HUES64 (cell line): ENCODE results near the gene CRY2.
"Not testable (repeated sequence)": the region's sequence is repeated elsewhere in the genome, so short reads cannot be mapped to it uniquely, and the experiment has no call there.

Experiments
- H3K27ac ChIP-seq: 2 replicates; pipeline ENCODE4 v1.7.0; 2013; ENCODE audit warnings: low read depth, low read length, inconsistent platforms
- H3K27me3 ChIP-seq: 2 replicates; pipeline ENCODE4 v1.6.1; 2013; ENCODE audit warnings: mild to moderate bottlenecking, low read length; ENCODE audit not compliant: insufficient read depth
- H3K36me3 ChIP-seq: 2 replicates; pipeline ENCODE4 v1.6.1; 2013; ENCODE audit warnings: mild to moderate bottlenecking, low read length; ENCODE audit not compliant: insufficient read depth
- H3K4me1 ChIP-seq: 2 replicates; pipeline ENCODE4 v1.6.1; 2013; ENCODE audit warnings: mild to moderate bottlenecking, low read length, moderate library complexity; ENCODE audit not compliant: insufficient read depth
- H3K4me3 ChIP-seq: 2 replicates; pipeline ENCODE4 v1.5.1; 2013; ENCODE audit warnings: mild to moderate bottlenecking, low read length, moderate library complexity
- H3K9ac ChIP-seq: 2 replicates; pipeline ENCODE4 v1.6.1; 2013; ENCODE audit warnings: mild to moderate bottlenecking, low read depth, low read length
- H3K9me3 ChIP-seq: 2 replicates; pipeline ENCODE4 v1.6.1; 2013; ENCODE audit warnings: low read depth, low read length; ENCODE audit not compliant: insufficient read depth
- WGBS: fragments of 150-250, 120-280 bp; methylation state at CpG from one replicate; pipeline ENCODE4 v1.1.7; 2013; ENCODE audit warnings: missing lambda C conversion rate; 5-methylcytosine and 5-hydroxymethylcytosine counted together

CRY2 gene

GRCh38 chr11:45815747-45816146, 31.5 kb upstream of the CRY2 start:
- no peaks in the 10 kb centered on the region for H3K9me3 ChIP-seq

GRCh38 chr11:45816614-45817013, 30.7 kb upstream of the CRY2 start:
- peaks cover 8% of the 10 kb centered on the region; the same call in 1 of the 2 replicates for H3K4me1 ChIP-seq
- no peak overlapping the region for H3K9ac ChIP-seq
- no peak overlapping the region for H3K4me3 ChIP-seq
- H3K27me3 ChIP-seq, result peaks cover 4% of the 10 kb centered on the region; the same call in 1 of the 2 replicates
- H3K36me3 ChIP-seq, result peaks cover 4% of the 10 kb centered on the region; the same call in 1 of the 2 replicates
- 10% methylated on average over 2 of the region's 3 CpGs for WGBS
- H3K9me3 ChIP-seq, result no peaks in the 10 kb centered on the region
- no peak overlapping the region for H3K27ac ChIP-seq

More at GRCh38 chr11:45815747-45816146, 31.5 kb upstream of the CRY2 start:
- Histone ChIP-seq H3K27ac (no peak overlapping the region), H3K9ac (no peak overlapping the region), H3K4me1 (peaks cover 8% of the 10 kb centered on the region; the same call in 1 of the 2 replicates), H3K4me3 (no peak overlapping the region), H3K27me3 (peaks cover 4% of the 10 kb centered on the region; the same call in 1 of the 2 replicates), H3K36me3 (peaks cover 6% of the 10 kb centered on the region)
- 82% methylated on average over 3 of the region's 3 CpGs for WGBS

- Histone ChIP-seq H3K9me3 (no peaks in the 10 kb centered on the region), H3K4me3 (no peak overlapping the region), H3K4me1 (peaks cover 8% of the 10 kb centered on the region; the same call in 1 of the 2 replicates), H3K27me3 (peaks cover 4% of the 10 kb centered on the region; the same call in 1 of the 2 replicates), H3K9ac (no peak overlapping the region), H3K27ac (no peak overlapping the region), H3K36me3 (no peaks in the 10 kb centered on the region)
- 91% methylated on average over 7 of the region's 7 CpGs for WGBS
Measured at GRCh38 chr11:45817191-45817590, 30.1 kb upstream of the CRY2 start.

- no peaks in the 10 kb centered on the region for H3K36me3 ChIP-seq
- no peak overlapping the region for H3K4me3 ChIP-seq
- no peak overlapping the region for H3K27ac ChIP-seq
- H3K27me3 ChIP-seq, result peaks cover 4% of the 10 kb centered on the region; the same call in 1 of the 2 replicates
- no peaks in the 10 kb centered on the region for H3K9me3 ChIP-seq
- H3K4me1 ChIP-seq, result peaks cover 8% of the 10 kb centered on the region; the same call in 1 of the 2 replicates
- WGBS, result 95% methylated on average over 6 of the region's 6 CpGs
- no peak overlapping the region for H3K9ac ChIP-seq
Measured at GRCh38 chr11:45818961-45819605, 28.2 kb upstream of the CRY2 start.

- H3K36me3 ChIP-seq, result no peaks in the 10 kb centered on the region
- H3K27me3 ChIP-seq, result peaks cover 4% of the 10 kb centered on the region; the same call in 1 of the 2 replicates
- H3K27ac ChIP-seq, result no peak overlapping the region
- no peak overlapping the region for H3K4me3 ChIP-seq
- peaks cover 8% of the 10 kb centered on the region; the same call in 1 of the 2 replicates for H3K4me1 ChIP-seq
- 92% methylated on average over 5 of the region's 5 CpGs for WGBS
- no peak overlapping the region for H3K9ac ChIP-seq
- no peaks in the 10 kb centered on the region for H3K9me3 ChIP-seq
Measured at GRCh38 chr11:45820211-45820857, 26.9 kb upstream of the CRY2 start.

GRCh38 chr11:45826492-45826891, 20.8 kb upstream of the CRY2 start:
- 31% methylated on average over 7 of the region's 7 CpGs for WGBS
- H3K4me1 ChIP-seq, H3K27me3 ChIP-seq, H3K36me3 ChIP-seq, H3K9ac ChIP-seq, H3K9me3 ChIP-seq, H3K4me3 ChIP-seq, H3K27ac ChIP-seq: not testable (repeated sequence)

GRCh38 chr11:45827123-45827522, 20.2 kb upstream of the CRY2 start:
- Histone ChIP-seq H3K9ac (no peak overlapping the region), H3K27me3 (peaks cover 4% of the 10 kb centered on the region; the same call in 1 of the 2 replicates), H3K4me1 (peaks cover 3% of the 10 kb centered on the region; the same call in 1 of the 2 replicates), H3K36me3 (no peaks in the 10 kb centered on the region), H3K27ac (no peak overlapping the region), H3K9me3 (no peaks in the 10 kb centered on the region), H3K4me3 (no peak overlapping the region)
- 92% methylated on average over 4 of the region's 4 CpGs for WGBS

GRCh38 chr11:45828996-45829395, 18.3 kb upstream of the CRY2 start:
- no peak overlapping the region for H3K9ac ChIP-seq
- H3K36me3 ChIP-seq, result no peaks in the 10 kb centered on the region
- no peaks in the 10 kb centered on the region for H3K9me3 ChIP-seq
- peaks cover 4% of the 10 kb centered on the region; the same call in 1 of the 2 replicates for H3K27me3 ChIP-seq
- no peak overlapping the region for H3K4me3 ChIP-seq
- WGBS, result 92% methylated on average over 4 of the region's 4 CpGs
- H3K4me1 ChIP-seq, result peaks cover 3% of the 10 kb centered on the region; the same call in 1 of the 2 replicates
- H3K27ac ChIP-seq, result no peak overlapping the region

- H3K9ac ChIP-seq, result no peak overlapping the region
- no peaks in the 10 kb centered on the region for H3K36me3 ChIP-seq
- H3K9me3 ChIP-seq, result no peaks in the 10 kb centered on the region
- no peak overlapping the region for H3K27ac ChIP-seq
- H3K27me3 ChIP-seq, result peaks cover 4% of the 10 kb centered on the region; the same call in 1 of the 2 replicates
- H3K4me1 ChIP-seq, result peaks cover 3% of the 10 kb centered on the region; the same call in 1 of the 2 replicates
- H3K4me3 ChIP-seq, result no peak overlapping the region
- 92% methylated on average over 2 of the region's 2 CpGs for WGBS
Measured at GRCh38 chr11:45830596-45830995, 16.7 kb upstream of the CRY2 start.

- no peaks in the 10 kb centered on the region for H3K36me3 ChIP-seq
- H3K9me3 ChIP-seq, result no peaks in the 10 kb centered on the region
- no peak overlapping the region for H3K9ac ChIP-seq
- H3K27ac ChIP-seq, result no peak overlapping the region
- no peaks in the 10 kb centered on the region for H3K4me1 ChIP-seq
- no peak overlapping the region for H3K4me3 ChIP-seq
- H3K27me3 ChIP-seq, result peaks cover 4% of the 10 kb centered on the region; the same call in 1 of the 2 replicates
- 91% methylated on average over 9 of the region's 9 CpGs for WGBS
Measured at GRCh38 chr11:45832811-45833441, 14.3 kb upstream of the CRY2 start.

- Histone ChIP-seq H3K4me1 (no peaks in the 10 kb centered on the region), H3K9ac (no peak overlapping the region), H3K27ac (no peak overlapping the region), H3K4me3 (no peak overlapping the region), H3K9me3 (no peaks in the 10 kb centered on the region), H3K36me3 (no peaks in the 10 kb centered on the region), H3K27me3 (no peaks in the 10 kb centered on the region)
- 91% methylated on average over 3 of the region's 3 CpGs for WGBS
Measured at GRCh38 chr11:45833761-45834160, 13.5 kb upstream of the CRY2 start.
